NCI-H1105 (cell line): ENCODE measurements around the gene HK1.
A peak's percentile ranks its signal among the peaks of the same experiment; 100 is the strongest.

ENCODE experiments used
- DNase-seq: peaks from one replicate; lab custom pipeline; 2025; lab: John Stamatoyannopoulos, UW

HK1 gene

GRCh38 chr10:69404786-69405185, 126.5 kb downstream of the HK1 start:
- DNase-seq: no peak

- no peak for DNase-seq
Observed at GRCh38 chr10:69405221-69405620, 126.9 kb downstream of the HK1 start.

- DNase-seq: no peak
Observed at GRCh38 chr10:69406302-69406811, 128.1 kb downstream of the HK1 start.

GRCh38 chr10:69406816-69407580, 128.7 kb downstream of the HK1 start:
- no peak for DNase-seq

GRCh38 chr10:69407621-69408301, 129.5 kb downstream of the HK1 start:
- DNase-seq: no peak

GRCh38 chr10:69408318-69409175, 130.3 kb downstream of the HK1 start:
- peak; percentile 78 for DNase-seq

GRCh38 chr10:69409176-69409495, 130.8 kb downstream of the HK1 start:
- DNase-seq: no peak

GRCh38 chr10:69409968-69410367, 131.7 kb downstream of the HK1 start:
- DNase-seq: no peak

GRCh38 chr10:69410487-69410886, 132.2 kb downstream of the HK1 start:
- DNase-seq: no peak

- DNase-seq: no peak
Observed at GRCh38 chr10:69411476-69411875, 133.2 kb downstream of the HK1 start.

GRCh38 chr10:69412232-69412790, 134.0 kb downstream of the HK1 start:
- DNase-seq: no peak

- DNase-seq: peak; percentile 32
Observed at GRCh38 chr10:69413221-69413865, 135.0 kb downstream of the HK1 start.

GRCh38 chr10:69414036-69415018, 136.0 kb downstream of the HK1 start:
- DNase-seq: no peak

GRCh38 chr10:69415049-69415448, 136.8 kb downstream of the HK1 start:
- no peak for DNase-seq

GRCh38 chr10:69415951-69416350, 137.7 kb downstream of the HK1 start:
- DNase-seq: no peak

GRCh38 chr10:69416695-69417094, 138.4 kb downstream of the HK1 start, which contains the start of gene TACR2:
Gene TACR2 (minus strand): TSS chr10:69416918. CDS start chr10:69416323, 595 bp downstream.
- DNase-seq: no peak

GRCh38 chr10:69417542-69417941, 139.2 kb downstream of the HK1 start:
- DNase-seq: no peak

GRCh38 chr10:69418052-69418752, 139.9 kb downstream of the HK1 start:
- DNase-seq: no peak

GRCh38 chr10:69419096-69419743, 140.9 kb downstream of the HK1 start:
- no peak for DNase-seq
